GM12878 (cell line): ENCODE measurements around the gene PXDC1. TPM values are rescaled to one million over a fixed set of nuclear protein-coding genes. Genes with fewer than 3 reads are reported as not detected.

ENCODE experiments used
- ATAC-seq: fragments of 200-7000 bp; cut with Tn5 transposase; 3 replicates; pipeline ENCODE4 v1.9.1; 2020; ENCODE audit warnings: mild to moderate bottlenecking, moderate library complexity
- BruUV-seq: library from RNA; stranded (reverse); fragments of 400-500 nt; replicated peaks from 2 replicates; lab custom pipeline; 2021; lab: Mats Ljungman, UMichigan
- CTCF ChIA-PET: fragments of 300-600 bp; sonication (Branson Sonifier 250); formaldehyde crosslinking; extraction: SDS; loops from one replicate; lab custom pipeline; 2021; ENCODE audit warnings: inconsistent platforms; lab: Yijun Ruan, JAX
- POLR2A ChIA-PET: fragments of 350-600 bp; formaldehyde crosslinking; extraction: SDS; loops from one replicate; lab custom pipeline; 2021; ENCODE audit warnings: inconsistent platforms; lab: Charles Lee
- RAD21 ChIA-PET: fragments of 300-600 bp; sonication (Branson Sonifier 250); formaldehyde crosslinking; loops from one replicate; lab custom pipeline; 2023; ENCODE audit warnings: antibody characterized with exemption; ENCODE audit not compliant: unreplicated experiment; lab: Charles Lee
- SMC1A ChIA-PET: fragments of 300-600 bp; sonication (Branson Sonifier 250); formaldehyde crosslinking; loops from one replicate; lab custom pipeline; 2023; ENCODE audit not compliant: unreplicated experiment, uncharacterized antibody; lab: Charles Lee
- DNase-seq: peaks from one replicate; pipeline ENCODE4 v3.0.0-alpha.2; 2011; ENCODE audit warnings: low read depth, low spot score
- FAIRE-seq: peaks from 3 replicates; lab custom pipeline; 2011; peaks lifted over from hg19 to GRCh38; lab: Jason Lieb, UNC
- H2AFZ ChIP-seq: 2 replicates; pipeline ENCODE4 v1.6.0; 2011; ENCODE audit warnings: low read depth, low read length, control low read depth; ENCODE audit not compliant: control insufficient read depth
- H3K27ac ChIP-seq: 2 replicates; pipeline ENCODE4 v1.5.1; 2011; ENCODE audit warnings: control low read depth; ENCODE audit not compliant: control insufficient read depth, insufficient read depth
- H3K27me3 ChIP-seq, 2 experiments: replicated peaks in 1 of 2; 2 replicates each; pipeline versions ENCODE4 v1.6.0 to v1.6.1; 2011; ENCODE audit warnings: low read length in 1 of 2; ENCODE audit not compliant: control insufficient read depth in 2 of 2, insufficient read depth in 2 of 2
- H3K36me3 ChIP-seq, 2 experiments: 2 replicates each; pipeline ENCODE4 v1.5.1; 2011; ENCODE audit warnings: low read length in 1 of 2; ENCODE audit not compliant: control insufficient read depth in 2 of 2, insufficient read depth in 2 of 2
- H3K4me1 ChIP-seq: 2 replicates; pipeline ENCODE4 v1.6.1; 2011; ENCODE audit warnings: mild to moderate bottlenecking, low read length, moderate library complexity, mixed read lengths; ENCODE audit not compliant: control insufficient read depth, insufficient read depth
- H3K4me2 ChIP-seq: 2 replicates; pipeline ENCODE4 v1.6.0; 2011; ENCODE audit warnings: control low read depth; ENCODE audit not compliant: control insufficient read depth, insufficient read depth
- H3K4me3 ChIP-seq: fragments of 200-600 bp; sonication (generic); 2 replicates; pipeline ENCODE4 v1.5.1; 2016
- H3K79me2 ChIP-seq: 2 replicates; pipeline ENCODE4 v1.6.0; 2011; ENCODE audit warnings: low read length; ENCODE audit not compliant: control insufficient read depth, insufficient read depth
- H3K9ac ChIP-seq: 2 replicates; pipeline ENCODE4 v1.8.0; 2011; ENCODE audit warnings: low read length, control low read depth, mixed read lengths; ENCODE audit not compliant: control insufficient read depth, insufficient read depth
- H3K9me3 ChIP-seq: replicated peaks from 3 replicates; pipeline ENCODE4 v1.5.1; 2011; ENCODE audit warnings: mild to moderate bottlenecking, low read length; ENCODE audit not compliant: control insufficient read depth, insufficient read depth
- H4K20me1 ChIP-seq: 2 replicates; pipeline ENCODE4 v1.6.0; 2011; ENCODE audit not compliant: control insufficient read depth, insufficient read depth
- E4F1 ChIP-seq: fragments of 450-650 bp; IDR thresholded peaks from 2 replicates; pipeline ENCODE4 v1.6.1; 2018; ENCODE audit warnings: borderline replicate concordance, mild to moderate bottlenecking; ENCODE audit not compliant: partially characterized antibody
- EGR1 ChIP-seq, 2 experiments: IDR thresholded peaks; 1 replicate in 1 of 2; 2 replicates in 1 of 2; pipeline ENCODE4 v1.6.1; 2011 to 2012; ENCODE audit warnings: low read depth in 2 of 2, low read length in 2 of 2, borderline replicate concordance in 1 of 2, mild to moderate bottlenecking in 1 of 2, moderate library complexity in 1 of 2
- IRF3 ChIP-seq: fragments of 450-650 bp; IDR thresholded peaks from 2 replicates; pipeline ENCODE4 v1.6.1; 2014; ENCODE audit warnings: mild to moderate bottlenecking
- IRF4 ChIP-seq: IDR thresholded peaks from 2 replicates; pipeline ENCODE4 v1.6.1; 2011; ENCODE audit warnings: low read depth, low read length
- NFYB ChIP-seq: IDR thresholded peaks from 2 replicates; pipeline ENCODE4 v1.6.1; 2011; ENCODE audit warnings: low read depth, mild to moderate bottlenecking, low read length, improper control_type of control experiment, moderate library complexity; ENCODE audit not compliant: insufficient read depth
- RB1 ChIP-seq: fragments of 450-650 bp; formaldehyde crosslinking; IDR thresholded peaks from 2 replicates; pipeline ENCODE4 v1.6.1; 2017; ENCODE audit warnings: mild to moderate bottlenecking, borderline replicate concordance
- RELB ChIP-seq: fragments of 450-650 bp; IDR thresholded peaks from 2 replicates; pipeline ENCODE4 v1.6.1; 2017; ENCODE audit warnings: low read depth, mild to moderate bottlenecking, moderate library complexity
- SIX5 ChIP-seq: IDR thresholded peaks from 2 replicates; pipeline ENCODE4 v1.6.1; 2011; ENCODE audit warnings: mild to moderate bottlenecking, low read depth, low read length, moderate library complexity; ENCODE audit not compliant: severe bottlenecking
- SRF ChIP-seq, 2 experiments: IDR thresholded peaks; 2 replicates each; pipeline ENCODE4 v1.6.1; 2011; ENCODE audit warnings: low read depth in 2 of 2, low read length in 2 of 2, mild to moderate bottlenecking in 1 of 2, moderate library complexity in 1 of 2
- SUPT20H ChIP-seq: IDR thresholded peaks from 2 replicates; pipeline ENCODE4 v1.6.1; 2011; ENCODE audit warnings: low read depth, mild to moderate bottlenecking, low read length, moderate library complexity, borderline replicate concordance; ENCODE audit not compliant: control insufficient read depth
- TAF1 ChIP-seq: IDR thresholded peaks from 2 replicates; pipeline ENCODE4 v1.6.1; 2011; ENCODE audit warnings: mild to moderate bottlenecking, low read depth, low read length, borderline replicate concordance
- YBX1 ChIP-seq: fragments of 450-650 bp; IDR thresholded peaks from 2 replicates; pipeline ENCODE4 v1.6.1; 2016; ENCODE audit warnings: antibody characterized with exemption
- ZNF592 ChIP-seq: fragments of 450-650 bp; IDR thresholded peaks from 2 replicates; pipeline ENCODE4 v1.6.1; 2017; ENCODE audit warnings: mild to moderate bottlenecking, moderate library complexity
- WGBS: methylation state at CpG from one replicate; pipeline ENCODE4 v1.1.6; 2016; ENCODE audit warnings: low lambda C conversion rate; ENCODE audit not compliant: insufficient replicate concordance, insufficient coverage; ENCODE audit errors: missing lambda C conversion rate; 5-methylcytosine and 5-hydroxymethylcytosine counted together
- in situ Hi-C: fragments of 300-500 bp; cut with MboI; formaldehyde crosslinking; loops from 9 replicates; pipeline ENCODE4 v1.14.3; 2018; ENCODE audit warnings: mixed read lengths
- intact Hi-C: fragments of 100-400 bp; cut with micrococcal nuclease; formaldehyde crosslinking; loops from one replicate; pipeline ENCODE4 v1.14.2; 2022; ENCODE audit not compliant: unreplicated experiment
- polyA plus RNA-seq, 11 experiments: library from polyadenylated mRNA; depleted of rRNA in 4 of 11; unstranded in 6 of 11; stranded (reverse) in 5 of 11; fragments of >200 nt; fragmentation: Nextera tagmentation in 4 of 11; fragmentation: Illumina TruSeq in 1 of 11; extraction: Ambion mirVana in 4 of 11; extraction: Trizol in 1 of 11; gene quantifications; 1 replicate in 1 of 11; 2 replicates in 10 of 11; pipeline versions ENCODE4 v1.2.1 to v1.2.3, GENCODE V29; 2011 to 2016; ENCODE audit warnings: inconsistent platforms in 2 of 11, missing spikeins in 2 of 11, low read depth in 1 of 11
- total RNA-seq, 4 experiments: library from RNA; depleted of rRNA in 3 of 4; stranded (reverse); fragments of >200 nt in 3 of 4; fragmentation: Illumina TruSeq in 1 of 4; extraction: Trizol in 1 of 4; gene quantifications; 2 replicates each; pipeline versions ENCODE4 v1.2.1 to v1.2.3, GENCODE V29; 2013 to 2021

Gene PXDC1
- total and polyA plus RNA-seq, 10 of the 15 experiments (the other 5 are each of a cell fraction or from before 2014, with no cell fraction given): 0.03 to 0.72 (median 0.32) TPM; not detected in 2

- Histone ChIP-seq H3K9me3 (no peaks in the 10 kb centered on the region; the same call in 2 of the 3 replicates), H3K27me3 (peaks cover 0 to 1% of the 10 kb centered on the region in 2 experiments; a peak in 1 of 4 replicates), H2AFZ (no peak overlapping the region), H3K9ac (no peak overlapping the region), H3K79me2 (no peaks in the 10 kb centered on the region), H3K36me3 (no peaks in the 10 kb centered on the region), H4K20me1 (no peaks in the 10 kb centered on the region), H3K27ac (no peak overlapping the region), H3K4me2 (no peak overlapping the region), H3K4me1 (no peaks in the 10 kb centered on the region), H3K4me3 (no peak overlapping the region)
- in situ Hi-C loops: no loop called here
- no peak for DNase-seq
- no TSS peak for BruUV-seq
- POLR2A ChIA-PET: no interaction called here
- RAD21 ChIA-PET: interaction anchor here (0.8 kb wide), 1 partner anchor 395 kb away, joined by 3 read pairs; no protein-coding TSS in a partner anchor
- intact Hi-C loops: no loop called here
- no peak for FAIRE-seq
- SMC1A ChIA-PET: no interaction called here
- WGBS: 71% methylated on average over 6 of the region's 6 CpGs
- no peak for TF ChIP-seq SRF (IDR thresholded peaks at IDR 0.05; ENCODE audit: low read depth in 2 of 2, low read length in 2 of 2)
- no peak for TF ChIP-seq RELB
- TF ChIP-seq ZNF592: no peak
- TF ChIP-seq RB1: no peak
- TF ChIP-seq NFYB: no peak
- no peak for TF ChIP-seq YBX1
- no peak for TF ChIP-seq IRF4
- no peak for TF ChIP-seq SIX5
- no peak for TF ChIP-seq TAF1
- TF ChIP-seq EGR1 (IDR thresholded peaks at IDR 0.05; ENCODE audit: borderline replicate concordance in 1 of 2, low read depth in 2 of 2, low read length in 2 of 2): no peak
- no peak for TF ChIP-seq SUPT20H
- no peak for TF ChIP-seq IRF3
- no peak for TF ChIP-seq E4F1
- no peak for ATAC-seq
- CTCF ChIA-PET: interaction anchor here (1.7 kb wide), 1 partner anchor 20 kb away, joined by 6 read pairs; no protein-coding TSS in a partner anchor
Measured at GRCh38 chr6:3711776-3712175, 39.7 kb downstream of the PXDC1 start.
